HepG2 (cell line): ENCODE data around the gene HCLS1. TPM values are rescaled to one million over a fixed set of nuclear protein-coding genes. Genes with fewer than 3 reads are reported as not detected.

Source experiments
- CSRNP2 ChIP-seq: sonication (generic); formaldehyde crosslinking; conservative IDR thresholded peaks from 2 replicates; pipeline ENCODE4 v1.8.0; 2022; ENCODE audit warnings: low read depth, missing genetic modification reagents
- HINFP ChIP-seq: sonication (generic); formaldehyde crosslinking; IDR thresholded peaks from 2 replicates; pipeline ENCODE4 v1.4.0; 2020; ENCODE audit warnings: low read depth, mild to moderate bottlenecking, missing genetic modification reagents
- NFE2L1 ChIP-seq: sonication (generic); formaldehyde crosslinking; IDR thresholded peaks from 2 replicates; pipeline ENCODE4 v1.4.0; 2020; ENCODE audit warnings: missing genetic modification reagents, mild to moderate bottlenecking, borderline replicate concordance
- NFKBIZ ChIP-seq: IDR thresholded peaks from 2 replicates; pipeline ENCODE4 v1.6.1; 2018; ENCODE audit warnings: missing genetic modification reagents, missing compliant biosample characterization
- SMARCE1 ChIP-seq: fragments of 450-650 bp; IDR thresholded peaks from 2 replicates; pipeline ENCODE4 v1.6.1; 2017; ENCODE audit warnings: borderline replicate concordance
- ZMYM3 ChIP-seq: sonication (generic); formaldehyde crosslinking; IDR thresholded peaks from 2 replicates; pipeline ENCODE4 v1.5.1; 2020; ENCODE audit warnings: mild to moderate bottlenecking, missing genetic modification reagents
- ZNF407 ChIP-seq: sonication (generic); formaldehyde crosslinking; IDR thresholded peaks from one replicate; pipeline ENCODE4 v1.5.1; 2020; ENCODE audit warnings: mild to moderate bottlenecking, missing genetic modification reagents; ENCODE audit errors: not compliant biosample characterization
- polyA plus RNA-seq, 8 experiments: library from polyadenylated mRNA; depleted of rRNA in 3 of 8; stranded (reverse) in 7 of 8; unstranded in 1 of 8; fragments of >200 nt; fragmentation: Illumina TruSeq in 4 of 8; extraction: Trizol in 4 of 8; gene quantifications; 2 replicates each; pipeline versions ENCODE4 v1.2.1 to v1.2.3, GENCODE V29; 2011 to 2016; ENCODE audit warnings: low read depth in 4 of 8, missing spikeins in 1 of 8, mixed read lengths in 1 of 8; ENCODE audit not compliant: insufficient read depth in 1 of 8
- total RNA-seq, 5 experiments: library from RNA; depleted of rRNA; stranded (reverse); fragments of >200 nt; fragmentation: Illumina TruSeq; extraction: Trizol; gene quantifications; 2 replicates each; pipeline ENCODE4 v1.2.3, GENCODE V29; 2016; ENCODE audit warnings: low read depth in 1 of 5

The HCLS1 gene
- total and polyA plus RNA-seq, 2 of the 13 experiments (the other 11 are each of a cell fraction or from before 2014, with no cell fraction given), result not detected

- no peak for TF ChIP-seq ZNF407 (CRISPR knock-in tag)
- TF ChIP-seq CSRNP2, result no peak
- TF ChIP-seq NFKBIZ (CRISPR knock-in tag), result no peak
- TF ChIP-seq NFE2L1 (CRISPR knock-in tag), result no peak
- no peak for TF ChIP-seq SMARCE1
- no peak for TF ChIP-seq HINFP (CRISPR knock-in tag)
- TF ChIP-seq ZMYM3 (CRISPR knock-in tag), result no peak
- TF ChIP-seq, all 625 proteins: peak for 0
Observed at GRCh38 chr3:121630355-121630754, 30.3 kb downstream of the HCLS1 start (continued).
